ENCODE measurements around the gene HRAS. TPM values are rescaled to one million over a fixed set of nuclear protein-coding genes. Genes with fewer than 3 reads are reported as not detected.

HRAS gene
- total RNA-seq, 1 donor from 2014 or later: 62.5 TPM

GRCh38 chr11:536841-537621 is 1.7 kb upstream of the HRAS start, which contains the start of gene LRRC56:
Gene LRRC56 (plus strand): TSS chr11:537527. CDS start chr11:540685, 3,158 bp downstream.
- intact Hi-C loops (cut with micrococcal nuclease): loop anchor here (1.0 to 5.0 kb wide), 3 partner anchors 18 to 160 kb away; partner anchors contain the start of genes DEAF1 and TMEM80

DNA sequence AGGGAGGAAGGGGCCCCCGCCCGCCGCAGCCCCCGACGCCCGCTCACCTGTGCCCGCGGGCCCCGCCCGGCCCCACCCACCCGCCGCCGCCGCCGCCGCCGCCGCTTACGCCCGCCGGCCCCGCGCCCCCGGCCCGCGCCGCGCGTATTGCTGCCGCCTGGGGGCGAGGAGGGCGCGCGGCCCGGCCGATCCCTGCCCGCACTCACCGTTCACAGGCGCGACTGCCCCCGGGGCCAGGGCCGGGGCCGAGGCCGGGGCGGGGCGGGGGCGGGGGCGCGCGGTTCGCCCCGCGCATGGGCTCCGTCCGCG is 212 bp downstream of the HRAS start:
- intact Hi-C loops (cut with micrococcal nuclease): loop anchor here (1.0 to 5.0 kb wide), 4 partner anchors 16 to 299 kb away; partner anchors contain the start of genes DEAF1, PSMD13, RNH1 and SIRT3

- intact Hi-C loops (cut with micrococcal nuclease): loop anchor here (1.0 to 5.0 kb wide), 4 partner anchors 16 to 298 kb away; partner anchors contain the start of genes DEAF1, PSMD13, RNH1 and SIRT3
Observed at GRCh38 chr11:534396-535209, 773 bp downstream of the HRAS start.

- intact Hi-C loops (cut with micrococcal nuclease): loop anchor here (2.0 kb wide), 1 partner anchor 15 kb away; no protein-coding TSS in a partner anchor
Observed at GRCh38 chr11:533586-534395, 1.6 kb downstream of the HRAS start.

- intact Hi-C loops (cut with micrococcal nuclease): no loop called here
Observed at GRCh38 chr11:532986-533585, 2.3 kb downstream of the HRAS start.

GRCh38 chr11:532527-532985 is 2.8 kb downstream of the HRAS start:
- intact Hi-C loops (cut with micrococcal nuclease): no loop called here

- intact Hi-C loops (cut with micrococcal nuclease): no loop called here
Observed at GRCh38 chr11:531919-532526, 3.4 kb downstream of the HRAS start.

DNA sequence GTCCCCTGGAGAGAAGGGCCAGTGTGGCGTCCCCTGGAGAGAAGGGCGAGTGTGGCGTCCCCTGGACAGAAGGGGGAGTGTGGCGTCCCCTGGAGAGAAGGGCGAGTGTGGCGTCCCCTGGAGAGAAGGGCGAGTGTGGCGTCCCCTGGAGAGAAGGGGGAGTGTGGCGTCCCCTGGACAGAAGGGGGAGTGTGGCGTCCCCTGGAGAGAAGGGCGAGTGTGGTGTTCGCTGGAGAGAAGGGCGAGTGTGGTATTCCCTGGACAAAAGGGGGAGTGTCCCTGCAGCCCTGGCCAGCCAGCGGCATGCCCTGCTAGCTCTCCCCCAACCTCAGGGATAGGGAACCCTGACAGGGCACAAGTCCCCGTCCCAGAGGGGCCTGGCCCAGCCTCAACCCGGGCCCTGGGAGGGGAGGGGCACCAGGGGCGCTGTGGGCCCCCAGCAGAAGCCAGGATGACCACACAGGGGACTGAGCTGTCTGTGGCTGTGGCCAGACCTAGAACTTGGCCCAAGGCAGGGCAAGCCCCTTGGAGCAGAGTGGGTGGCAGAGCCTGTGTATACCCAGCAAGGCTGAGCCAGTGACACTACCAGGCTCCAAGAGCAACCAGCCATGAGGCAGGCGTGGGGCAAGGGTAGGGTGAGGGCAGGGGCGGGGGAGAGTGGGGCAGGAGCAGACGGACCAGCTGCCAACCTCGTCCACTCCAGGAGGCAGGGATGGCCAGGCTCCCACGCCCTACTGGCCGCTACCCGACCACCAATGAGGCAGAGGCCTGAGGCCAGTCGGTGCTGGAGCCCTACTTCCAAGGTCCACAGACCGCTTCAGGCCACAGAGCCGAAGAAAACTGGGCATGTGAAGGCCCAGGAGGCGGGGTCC is 4.2 kb downstream of the HRAS start:
- intact Hi-C loops (cut with micrococcal nuclease): no loop called here

DNA sequence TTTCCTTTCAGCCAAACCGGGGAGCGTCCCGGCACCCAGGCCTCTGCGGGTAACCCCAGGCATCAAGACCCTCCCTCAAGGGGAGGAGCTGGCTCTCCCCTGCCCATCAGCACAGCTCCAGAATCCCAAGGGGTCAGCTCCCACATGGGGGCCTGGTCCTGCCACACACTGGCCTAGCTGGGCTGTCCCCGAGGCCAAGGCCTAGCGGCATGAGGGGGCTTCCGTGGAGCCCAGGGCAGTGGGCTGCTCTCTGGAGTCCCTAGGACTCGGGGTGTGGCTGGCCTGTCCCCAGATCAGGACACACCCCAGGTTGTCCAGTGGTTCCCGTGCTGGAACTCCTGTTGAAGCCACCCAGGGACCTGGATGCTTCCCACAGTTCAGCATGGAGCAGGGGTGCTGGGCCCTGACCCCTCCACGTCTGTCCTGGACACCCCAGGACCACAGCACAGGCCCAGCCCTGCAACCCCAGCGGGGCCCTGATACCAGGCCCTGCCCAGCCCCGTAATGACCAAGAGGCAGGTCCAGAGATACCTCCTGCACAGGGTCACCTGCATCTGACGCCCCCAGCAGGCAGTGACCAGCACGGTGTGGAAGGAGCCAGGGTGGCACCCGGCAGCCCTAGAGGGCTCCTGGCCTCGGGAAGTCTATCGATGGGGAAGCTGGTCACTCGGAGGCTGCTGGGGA is 5.5 kb downstream of the HRAS start:
- intact Hi-C loops (cut with micrococcal nuclease): no loop called here

- intact Hi-C loops (cut with micrococcal nuclease): no loop called here
Observed at GRCh38 chr11:528815-529727, 6.3 kb downstream of the HRAS start.

DNA sequence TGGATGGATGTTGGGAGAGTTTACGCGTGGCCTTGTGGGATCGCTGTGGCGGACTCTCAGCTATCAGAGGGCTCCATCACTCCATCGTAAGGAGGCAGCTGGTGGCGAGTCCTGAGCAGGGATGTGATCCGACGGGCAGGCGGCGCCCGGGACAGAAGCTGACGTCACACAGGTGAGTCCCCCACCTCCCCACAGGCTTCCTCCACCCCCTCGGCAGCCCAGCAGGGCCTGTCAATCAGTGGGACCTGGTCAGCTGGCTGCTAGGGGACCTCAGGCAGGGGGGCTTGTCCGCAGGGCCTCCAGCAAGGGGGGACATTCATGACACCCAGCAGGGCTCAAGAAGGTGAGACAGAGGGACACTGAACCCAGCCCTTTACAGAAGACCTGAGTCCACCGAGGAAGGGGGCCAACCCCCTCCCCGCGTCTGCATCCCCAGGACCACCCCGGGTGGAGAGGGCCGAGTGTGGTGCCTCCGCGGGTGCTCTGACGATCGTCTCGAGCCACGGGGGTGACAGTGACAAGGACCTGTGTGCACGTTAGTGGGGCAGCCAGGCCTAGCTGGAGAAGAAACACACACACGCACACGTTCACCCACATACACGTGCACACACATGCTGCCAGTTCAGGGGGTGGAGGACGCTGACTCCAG is 7.1 kb downstream of the HRAS start:
- intact Hi-C loops (cut with micrococcal nuclease): no loop called here

- intact Hi-C loops (cut with micrococcal nuclease): no loop called here
Observed at GRCh38 chr11:526192-526591, 9.2 kb downstream of the HRAS start.

DNA sequence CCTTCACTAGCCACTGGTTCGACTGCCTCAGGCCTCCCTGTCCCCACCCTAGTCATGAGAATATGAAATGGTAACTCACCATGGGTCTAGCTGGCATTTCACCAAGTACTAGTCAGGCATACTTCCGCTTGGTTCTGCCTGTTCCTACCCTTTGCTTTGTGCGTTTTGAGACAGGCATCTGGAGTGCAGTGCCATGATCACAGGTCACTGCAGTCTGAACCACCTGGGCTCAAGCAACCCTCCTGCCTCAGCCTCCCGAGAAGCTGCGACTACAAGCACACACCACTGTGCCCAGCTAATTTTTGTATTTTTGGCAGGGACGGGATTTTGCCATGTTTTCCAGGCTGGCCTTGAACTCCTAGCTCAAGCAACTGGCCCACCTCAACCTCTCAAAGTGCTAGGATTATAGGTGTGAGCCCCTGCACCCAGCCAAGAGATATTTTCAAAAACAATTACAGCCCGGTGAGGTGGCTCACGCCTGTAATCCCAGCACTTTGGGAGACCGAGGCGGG is 14.1 kb downstream of the HRAS start:
- intact Hi-C loops (cut with micrococcal nuclease): no loop called here

DNA sequence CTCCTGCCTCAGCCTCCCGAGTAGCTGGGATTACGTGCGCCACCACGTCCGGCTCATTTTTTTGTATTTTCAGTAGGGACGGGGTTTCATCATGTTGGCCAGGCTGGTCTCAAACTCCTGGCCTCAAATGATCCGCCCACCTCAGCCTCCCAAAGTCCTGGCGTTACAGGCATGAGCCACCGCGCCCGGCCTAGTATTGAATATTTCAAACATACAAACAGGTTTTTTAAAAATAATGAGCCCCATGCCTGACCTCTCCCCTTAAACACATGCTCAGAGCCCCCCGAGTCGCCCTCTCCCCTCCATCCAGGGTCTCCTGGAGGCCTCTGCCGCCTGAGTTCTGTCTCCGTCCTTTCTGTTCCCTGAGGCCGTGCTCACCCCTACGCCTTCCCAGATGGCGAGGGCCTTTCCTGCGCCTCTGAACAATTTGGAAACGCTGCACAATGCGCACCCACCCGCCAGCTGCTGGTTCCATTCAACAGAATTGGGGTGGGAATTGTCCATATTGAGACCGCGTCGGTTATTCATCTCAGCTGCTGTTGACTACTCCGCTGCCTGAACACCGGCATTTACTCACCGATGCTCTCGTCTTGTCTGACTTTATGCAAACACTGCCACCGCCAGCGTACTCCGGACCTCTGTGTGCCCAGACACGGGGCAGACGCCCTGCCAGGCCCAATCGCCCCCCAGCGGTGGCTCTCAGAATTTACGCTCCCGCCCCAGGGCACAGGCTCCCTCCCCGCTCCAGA is 14.8 kb downstream of the HRAS start:
- intact Hi-C loops (cut with micrococcal nuclease): no loop called here

GRCh38 chr11:518463-519202 is 16.7 kb downstream of the HRAS start:
- intact Hi-C loops (cut with micrococcal nuclease): loop anchor here (1.0 to 2.0 kb wide), 3 partner anchors 11 to 68 kb away; partner anchors contain the start of genes HRAS, PTDSS2 and RNH1
